HFF-Myc (cell line): Measurements from ENCODE around the gene MIF4GD.
"Not testable (repeated sequence)": the region's sequence is repeated elsewhere in the genome, so short reads cannot be mapped to it uniquely, and the experiment has no call there.

ENCODE experiments used
- DNase-seq: peaks from one replicate; pipeline ENCODE4 v3.0.0-alpha.2; 2011; ENCODE audit warnings: low read depth; ENCODE audit errors: extremely low read depth
- H3K4me3 ChIP-seq: replicated peaks from 2 replicates; pipeline ENCODE4 v1.5.1; 2011; ENCODE audit warnings: low read depth, mild to moderate bottlenecking, control low read depth, low read length
- TF ChIP-seq, protein P1 (sequence below): IDR thresholded peaks from 2 replicates; pipeline ENCODE4 v1.5.1; 2012; ENCODE audit warnings: mild to moderate bottlenecking, low read depth, low read length, control low read depth; ENCODE audit errors: missing control alignments

The MIF4GD gene

DNA sequence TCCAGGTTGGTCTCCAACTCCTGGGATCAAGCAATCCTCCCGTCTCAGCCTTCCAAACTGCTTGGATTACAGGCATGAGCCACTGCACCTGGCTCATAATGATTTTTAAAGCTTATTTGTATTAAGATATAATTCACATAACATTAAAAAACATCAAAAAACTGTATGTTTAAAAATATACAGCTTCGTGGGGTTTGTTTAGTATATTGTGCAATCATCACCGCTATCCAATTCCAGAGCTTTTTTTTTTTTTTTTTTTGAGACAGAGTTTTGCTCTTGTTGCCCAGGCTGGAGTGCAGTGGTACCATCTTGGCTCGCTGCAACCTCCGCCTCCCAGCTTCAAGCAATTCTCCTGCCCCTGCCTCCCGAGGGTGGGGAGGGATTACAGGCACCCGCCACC lies 29.2 kb upstream of the MIF4GD start:
- H3K4me3 ChIP-seq: no peak overlapping the region
- TF ChIP-seq, protein P1, sequence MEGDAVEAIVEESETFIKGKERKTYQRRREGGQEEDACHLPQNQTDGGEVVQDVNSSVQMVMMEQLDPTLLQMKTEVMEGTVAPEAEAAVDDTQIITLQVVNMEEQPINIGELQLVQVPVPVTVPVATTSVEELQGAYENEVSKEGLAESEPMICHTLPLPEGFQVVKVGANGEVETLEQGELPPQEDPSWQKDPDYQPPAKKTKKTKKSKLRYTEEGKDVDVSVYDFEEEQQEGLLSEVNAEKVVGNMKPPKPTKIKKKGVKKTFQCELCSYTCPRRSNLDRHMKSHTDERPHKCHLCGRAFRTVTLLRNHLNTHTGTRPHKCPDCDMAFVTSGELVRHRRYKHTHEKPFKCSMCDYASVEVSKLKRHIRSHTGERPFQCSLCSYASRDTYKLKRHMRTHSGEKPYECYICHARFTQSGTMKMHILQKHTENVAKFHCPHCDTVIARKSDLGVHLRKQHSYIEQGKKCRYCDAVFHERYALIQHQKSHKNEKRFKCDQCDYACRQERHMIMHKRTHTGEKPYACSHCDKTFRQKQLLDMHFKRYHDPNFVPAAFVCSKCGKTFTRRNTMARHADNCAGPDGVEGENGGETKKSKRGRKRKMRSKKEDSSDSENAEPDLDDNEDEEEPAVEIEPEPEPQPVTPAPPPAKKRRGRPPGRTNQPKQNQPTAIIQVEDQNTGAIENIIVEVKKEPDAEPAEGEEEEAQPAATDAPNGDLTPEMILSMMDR: no peak
- no peak for DNase-seq

DNA sequence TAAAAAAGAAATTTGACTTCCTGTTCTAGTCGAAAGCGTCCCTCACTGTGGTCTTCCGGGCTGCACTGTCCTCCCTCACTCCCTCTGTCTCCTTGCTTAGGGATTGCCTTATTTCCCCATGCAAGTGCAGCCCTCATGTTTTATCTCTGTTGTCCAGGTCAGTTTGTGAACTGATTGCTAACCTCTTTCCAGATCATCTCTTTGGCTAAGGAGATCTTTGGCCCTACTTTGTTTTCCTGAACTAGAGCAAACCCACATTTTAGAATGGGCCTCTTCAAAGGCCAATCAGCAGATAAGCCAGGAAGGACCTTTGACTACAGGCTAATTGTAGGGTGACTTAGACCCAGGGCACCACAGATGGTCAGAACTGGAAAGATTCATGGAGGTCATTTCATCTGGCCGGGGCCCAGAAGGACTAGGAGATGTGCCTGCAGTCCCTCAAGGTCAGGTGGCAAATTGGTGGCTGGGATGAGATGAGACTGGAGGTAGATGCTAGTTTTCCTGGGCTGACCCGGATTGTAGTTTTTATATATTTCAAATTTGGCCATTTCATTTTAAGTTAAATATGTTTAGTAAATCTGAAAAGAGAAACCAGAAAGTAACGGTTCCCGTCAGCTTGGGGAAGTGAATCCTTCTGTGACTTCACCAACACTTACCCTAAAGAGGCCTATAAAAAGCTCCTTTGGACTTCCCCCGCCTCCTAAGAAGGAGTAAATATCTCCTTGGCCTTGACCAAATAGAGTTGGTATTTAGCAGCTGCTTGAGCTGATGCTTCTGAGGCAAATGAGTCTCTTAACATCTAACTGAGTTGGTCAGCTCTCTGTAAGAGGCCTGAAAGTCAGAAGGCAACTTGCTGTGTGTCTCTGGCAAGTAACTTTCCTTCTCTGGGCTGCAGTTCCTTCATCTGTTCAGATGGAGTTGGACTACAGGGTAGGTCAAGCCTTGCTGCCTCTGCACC lies 24.4 kb upstream of the MIF4GD start:
- no peak for DNase-seq
- H3K4me3 ChIP-seq: no peak overlapping the region
- TF ChIP-seq, protein P1: no peak

- not testable (repeated sequence) for DNase-seq, H3K4me3 ChIP-seq
These were observed 21.9 kb upstream of the MIF4GD start for GRCh38 chr17:75292810-75293448.

- DNase-seq: no peak
- peak overlapping the region; percentile 94 for H3K4me3 ChIP-seq
- TF ChIP-seq, protein P1: no peak
These were observed 18.9 kb upstream of the MIF4GD start for GRCh38 chr17:75289832-75290337.

DNA sequence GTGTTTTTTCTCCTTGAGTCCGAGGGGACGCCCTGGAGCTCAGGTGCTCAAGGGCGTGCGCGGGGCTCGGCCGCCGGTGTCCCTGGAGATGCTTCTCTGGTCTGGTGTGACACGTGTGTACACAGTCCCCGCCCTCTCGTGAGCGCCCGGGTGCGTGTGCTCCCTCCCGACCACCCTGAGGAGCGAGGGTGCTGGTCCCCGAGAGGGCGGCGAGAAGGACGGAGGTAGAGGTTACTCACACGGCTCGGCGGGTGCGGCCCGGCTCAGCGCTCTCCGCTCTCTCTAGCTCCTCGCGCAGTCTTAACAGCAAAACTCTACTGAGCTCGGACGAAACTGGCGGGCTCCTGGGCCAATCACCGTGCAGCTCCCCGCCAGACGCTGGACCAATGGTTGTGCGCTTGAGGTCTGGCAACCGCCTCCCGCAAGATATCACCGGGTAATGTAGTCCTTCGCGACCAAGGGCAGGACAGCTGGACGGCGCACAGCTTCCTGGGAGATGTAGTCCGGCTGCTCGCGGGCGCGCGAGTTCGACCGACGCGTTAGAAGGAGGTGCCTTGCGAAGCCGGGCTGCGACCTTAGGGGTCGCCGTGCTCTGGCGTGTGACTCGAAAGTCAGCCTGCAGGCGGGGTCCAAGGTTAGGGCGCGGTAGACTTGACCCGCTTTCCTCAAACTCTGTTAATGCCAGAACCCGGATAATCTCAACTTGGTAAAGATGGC lies 18.2 kb upstream of the MIF4GD start, which contains the start of gene SLC25A19:
TSS of gene SLC25A19 (minus strand) at position 319 of the 717 bp plus-strand sequence. CDS start 2,669 bp downstream, outside the sequence.
- H3K4me3 ChIP-seq: peak within 1 kb of the TSS; percentile 94
- DNase-seq: peak; percentile 98
- TF ChIP-seq, protein P1: no peak

- TF ChIP-seq, protein P1: no peak
- peak overlapping the region; percentile 94 for H3K4me3 ChIP-seq
- no peak for DNase-seq
These were observed 17.7 kb upstream of the MIF4GD start for GRCh38 chr17:75288770-75289114.
